HG02642 (cell line): Measurements from ENCODE around the gene PRKAA2.

Experiments
- ATAC-seq: cut with Tn5 transposase; IDR thresholded peaks from one replicate; pipeline ENCODE4 v1.9.1; 2021; ENCODE audit warnings: mild to moderate bottlenecking; ENCODE audit not compliant: unreplicated experiment, poor library complexity

PRKAA2 gene

GRCh38 chr1:56648546-56648945 lies 3.4 kb downstream of the PRKAA2 start:
- ATAC-seq = no peak

GRCh38 chr1:56654126-56654923 lies 9.2 kb downstream of the PRKAA2 start:
- no peak for ATAC-seq

GRCh38 chr1:56655991-56656613 lies 11.0 kb downstream of the PRKAA2 start:
- ATAC-seq = no peak

GRCh38 chr1:56658254-56658653 lies 13.1 kb downstream of the PRKAA2 start:
- no peak for ATAC-seq

GRCh38 chr1:56660293-56660692 lies 15.2 kb downstream of the PRKAA2 start:
- ATAC-seq = no peak

GRCh38 chr1:56663846-56664245 lies 18.7 kb downstream of the PRKAA2 start:
- no peak for ATAC-seq

GRCh38 chr1:56665384-56665783 lies 20.3 kb downstream of the PRKAA2 start:
- no peak for ATAC-seq

- no peak for ATAC-seq
These were observed 21.0 kb downstream of the PRKAA2 start for GRCh38 chr1:56666112-56666608.

- no peak for ATAC-seq
These were observed 25.2 kb downstream of the PRKAA2 start for GRCh38 chr1:56670350-56670749.

- ATAC-seq = no peak
These were observed 26.0 kb downstream of the PRKAA2 start for GRCh38 chr1:56671085-56671484.

GRCh38 chr1:56671542-56671941 lies 26.4 kb downstream of the PRKAA2 start:
- ATAC-seq = no peak

GRCh38 chr1:56672579-56672978 lies 27.5 kb downstream of the PRKAA2 start:
- ATAC-seq = no peak

- no peak for ATAC-seq
These were observed 30.6 kb downstream of the PRKAA2 start for GRCh38 chr1:56675763-56676162.

GRCh38 chr1:56676571-56677035 lies 31.5 kb downstream of the PRKAA2 start:
- ATAC-seq = no peak

GRCh38 chr1:56683569-56683968 lies 38.5 kb downstream of the PRKAA2 start:
- ATAC-seq = no peak

- ATAC-seq = no peak
These were observed 41.1 kb downstream of the PRKAA2 start for GRCh38 chr1:56686169-56686568.

- no peak for ATAC-seq
These were observed 43.5 kb downstream of the PRKAA2 start for GRCh38 chr1:56688522-56689026.

GRCh38 chr1:56696663-56697062 lies 51.5 kb downstream of the PRKAA2 start:
- no peak for ATAC-seq

GRCh38 chr1:56703747-56704146 lies 58.6 kb downstream of the PRKAA2 start:
- ATAC-seq = no peak

- ATAC-seq = no peak
These were observed 62.3 kb downstream of the PRKAA2 start for GRCh38 chr1:56707379-56707778.

GRCh38 chr1:56709269-56709880 lies 64.3 kb downstream of the PRKAA2 start:
- ATAC-seq = no peak
